NCI-H1930 (cell line): Measurements from ENCODE around the gene MAPK1.
"Not testable (repeated sequence)": the region's sequence is repeated elsewhere in the genome, so short reads cannot be mapped to it uniquely, and the experiment has no call there.

Experiments used
- DNase-seq, 2 experiments: peaks; one replicate each; lab custom pipeline; 2025; lab: John Stamatoyannopoulos, UW

MAPK1 gene

GRCh38 chr22:21790849-21791610 lies 76.4 kb downstream of the MAPK1 start:
- not testable (repeated sequence) for DNase-seq

GRCh38 chr22:21790359-21790758 lies 77.1 kb downstream of the MAPK1 start:
- no peak for DNase-seq

- not testable (repeated sequence) for DNase-seq
Observed at GRCh38 chr22:21787565-21787964, 79.9 kb downstream of the MAPK1 start.

GRCh38 chr22:21780259-21780658 lies 87.2 kb downstream of the MAPK1 start:
- no peak for DNase-seq

- DNase-seq = no peak
Observed at GRCh38 chr22:21779444-21779843, 88.0 kb downstream of the MAPK1 start.

GRCh38 chr22:21778705-21779363 lies 88.6 kb downstream of the MAPK1 start:
- no peak for DNase-seq

- no peak for DNase-seq
Observed at GRCh38 chr22:21771631-21771976, 95.8 kb downstream of the MAPK1 start.

- no peak for DNase-seq
Observed at GRCh38 chr22:21768435-21768834, 99.0 kb downstream of the MAPK1 start.

- no peak for DNase-seq
Observed at GRCh38 chr22:21766691-21767462, 100.6 kb downstream of the MAPK1 start.

GRCh38 chr22:21765909-21766529 lies 101.4 kb downstream of the MAPK1 start:
- no peak for DNase-seq

- DNase-seq = no peak
Observed at GRCh38 chr22:21764038-21764804, 103.2 kb downstream of the MAPK1 start.

- DNase-seq = no peak
Observed at GRCh38 chr22:21762712-21763581, 104.5 kb downstream of the MAPK1 start.

GRCh38 chr22:21761994-21762680 lies 105.3 kb downstream of the MAPK1 start:
- no peak for DNase-seq

GRCh38 chr22:21761086-21761485 lies 106.4 kb downstream of the MAPK1 start:
- DNase-seq = no peak

- no peak for DNase-seq
Observed at GRCh38 chr22:21760640-21761039, 106.8 kb downstream of the MAPK1 start.

- no peak for DNase-seq
Observed at GRCh38 chr22:21759646-21760376, 107.6 kb downstream of the MAPK1 start.

GRCh38 chr22:21759093-21759492 lies 108.4 kb downstream of the MAPK1 start:
- DNase-seq = no peak

- DNase-seq = no peak
Observed at GRCh38 chr22:21758091-21758864, 109.2 kb downstream of the MAPK1 start.

- no peak for DNase-seq
Observed at GRCh38 chr22:21755851-21756284, 111.6 kb downstream of the MAPK1 start.
